Body of pancreas (tissue), 4 donors: Measurements from ENCODE around the gene ZNF410. TPM values are rescaled to one million over a fixed set of nuclear protein-coding genes. Genes with fewer than 3 reads are reported as not detected.
"Not testable (repeated sequence)": the region's sequence is repeated elsewhere in the genome, so short reads cannot be mapped to it uniquely, and the experiment has no call there.

Experiments used
- ATAC-seq: fragments of 150-250 bp; one replicate; pipeline ENCODE4 v1.9.1; 2016
- DNase-seq, 4 donors: peaks; one replicate each; pipeline ENCODE4 v3.0.0-alpha.2; 2019
- H3K27ac ChIP-seq, 4 donors: fragments of 200-600 bp; sonication (generic); 1 replicate in 3 of 4; 2 replicates in 1 of 4; pipeline versions ENCODE4 v1.5.1 to v1.6.1; 2016 to 2019; ENCODE audit warnings: mild to moderate bottlenecking in 1 of 4, mixed read lengths in 1 of 4, moderate library complexity in 1 of 4
- H3K27me3 ChIP-seq, 2 donors: fragments of 200-600 bp; sonication (generic); one replicate each; pipeline ENCODE4 v1.6.0; 2016; ENCODE audit warnings: mild to moderate bottlenecking in 1 of 2
- H3K36me3 ChIP-seq, 2 donors: fragments of 200-600 bp; sonication (generic); replicated peaks in 1 of 2; 2 replicates each; pipeline ENCODE4 v1.5.1; 2016; ENCODE audit warnings: low read depth in 2 of 2; ENCODE audit not compliant: insufficient read depth in 1 of 2
- H3K4me1 ChIP-seq: fragments of 200-600 bp; sonication (generic); one replicate; pipeline ENCODE4 v1.6.0; 2016
- H3K4me3 ChIP-seq, 2 donors: fragments of 200-600 bp; sonication (generic); 1 replicate in 1 of 2; 2 replicates in 1 of 2; pipeline ENCODE4 v1.5.1; 2016 to 2019
- H3K9me3 ChIP-seq, 3 donors: fragments of 200-600 bp; sonication (generic); 1 replicate in 2 of 3; 2 replicates in 1 of 3; pipeline ENCODE4 v1.5.1; 2016
- POLR2A ChIP-seq, 3 donors: fragments of 450-650 bp; IDR thresholded peaks; one replicate each; pipeline ENCODE4 v1.6.1; 2016; ENCODE audit warnings: antibody characterized with exemption in 3 of 3, mild to moderate bottlenecking in 2 of 3
- WGBS, 2 donors: methylation state at CpG; one replicate each; pipeline ENCODE4 v1.1.5; 2017; 5-methylcytosine and 5-hydroxymethylcytosine counted together
- intact Hi-C: fragments of 100-400 bp; cut with DNase I; formaldehyde crosslinking; loops from one replicate; pipeline ENCODE4 v1.15.1; 2023
- total RNA-seq, 2 donors: library from RNA; depleted of rRNA; stranded (reverse); fragments of >200 nt; gene quantifications; one replicate each; pipeline ENCODE4 v1.1.0, GENCODE V29; 2016
- TF ChIP-seq, protein P1 (sequence below), 7 experiments: fragments of 450-650 bp in 4 of 7; fragments of 200-600 bp in 3 of 7; sonication (generic) in 3 of 7; IDR thresholded peaks; one replicate each; pipeline ENCODE4 v1.5.1; 2016 to 2019; ENCODE audit warnings: antibody characterized with exemption in 7 of 7

Gene ZNF410
- total RNA-seq = 10 to 100 TPM; 18.8 to 25.9 TPM

GRCh38 chr14:73886449-73887317 is at the start of gene ZNF410:
ZNF410 (plus strand) TSS chr14:73886859; CDS start chr14:73892176, 5,317 bp downstream.
- Histone ChIP-seq H3K9me3 (no peaks in the 10 kb centered on the region), H3K4me3 (peak within 1 kb of the TSS; percentile 71 to 89), H3K36me3 (no peaks in the 10 kb centered on the region), H3K4me1 (peaks cover 27% of the 10 kb centered on the region), H3K27ac (peak within 1 kb of the TSS; percentile 74 to 93 (median 84)), H3K27me3 (no peaks in the 10 kb centered on the region)
- WGBS, 2 donors = 0% methylated on average over 33 to 65 of the region's 65 CpGs
- intact Hi-C loops = no loop called here
- peak; percentile 91 to 96 (median 94) for DNase-seq
- ATAC-seq = peak; percentile 98
- peak; percentile 69 to 86 (median 86) for TF ChIP-seq POLR2A (IDR thresholded peaks at IDR 0.05)
- TF ChIP-seq, protein P1, sequence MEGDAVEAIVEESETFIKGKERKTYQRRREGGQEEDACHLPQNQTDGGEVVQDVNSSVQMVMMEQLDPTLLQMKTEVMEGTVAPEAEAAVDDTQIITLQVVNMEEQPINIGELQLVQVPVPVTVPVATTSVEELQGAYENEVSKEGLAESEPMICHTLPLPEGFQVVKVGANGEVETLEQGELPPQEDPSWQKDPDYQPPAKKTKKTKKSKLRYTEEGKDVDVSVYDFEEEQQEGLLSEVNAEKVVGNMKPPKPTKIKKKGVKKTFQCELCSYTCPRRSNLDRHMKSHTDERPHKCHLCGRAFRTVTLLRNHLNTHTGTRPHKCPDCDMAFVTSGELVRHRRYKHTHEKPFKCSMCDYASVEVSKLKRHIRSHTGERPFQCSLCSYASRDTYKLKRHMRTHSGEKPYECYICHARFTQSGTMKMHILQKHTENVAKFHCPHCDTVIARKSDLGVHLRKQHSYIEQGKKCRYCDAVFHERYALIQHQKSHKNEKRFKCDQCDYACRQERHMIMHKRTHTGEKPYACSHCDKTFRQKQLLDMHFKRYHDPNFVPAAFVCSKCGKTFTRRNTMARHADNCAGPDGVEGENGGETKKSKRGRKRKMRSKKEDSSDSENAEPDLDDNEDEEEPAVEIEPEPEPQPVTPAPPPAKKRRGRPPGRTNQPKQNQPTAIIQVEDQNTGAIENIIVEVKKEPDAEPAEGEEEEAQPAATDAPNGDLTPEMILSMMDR (IDR thresholded peaks at IDR 0.05) = no peak

DNA sequence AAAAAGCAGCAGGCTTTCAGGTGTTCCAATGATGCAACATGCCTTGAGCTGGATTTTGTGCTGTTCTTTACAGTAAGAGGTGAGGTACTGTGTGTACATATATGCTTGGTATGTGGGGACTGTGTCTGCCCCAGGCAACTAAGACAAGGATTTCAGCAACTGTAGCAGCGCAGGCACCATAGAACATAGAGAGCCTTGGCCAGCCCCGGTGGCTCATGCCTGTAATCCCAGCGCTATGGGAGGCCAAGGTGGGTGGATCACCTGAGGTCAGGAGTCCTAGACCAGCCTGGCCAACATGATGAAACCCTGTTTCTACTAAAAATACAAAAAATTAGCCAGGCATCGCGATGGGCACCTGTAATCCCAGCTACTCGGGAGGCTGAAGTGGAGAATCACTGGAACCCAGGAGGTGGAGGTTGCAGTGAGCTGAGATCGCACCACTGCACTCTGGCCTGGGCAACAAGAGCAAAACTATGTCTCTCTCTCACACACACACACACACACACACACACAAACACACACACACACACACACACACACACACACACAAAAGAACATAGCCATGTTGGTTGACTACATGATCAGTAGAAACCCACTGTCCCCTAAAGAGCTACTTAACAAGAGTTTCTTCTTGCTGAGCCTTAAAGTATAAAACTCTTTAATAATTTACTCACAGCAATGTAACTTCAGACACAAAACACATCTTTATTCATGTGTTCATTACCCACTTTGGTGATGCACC is 48.2 kb upstream of the ZNF410 start:
- H3K27ac ChIP-seq, H3K27me3 ChIP-seq, DNase-seq, ATAC-seq, H3K4me3 ChIP-seq, intact Hi-C loops, H3K9me3 ChIP-seq, H3K36me3 ChIP-seq: not testable (repeated sequence)
- WGBS, 2 donors = 85 to 90% methylated on average over 4 to 7 of the region's 7 CpGs
- peaks cover 16% of the 10 kb centered on the region for H3K4me1 ChIP-seq

DNA sequence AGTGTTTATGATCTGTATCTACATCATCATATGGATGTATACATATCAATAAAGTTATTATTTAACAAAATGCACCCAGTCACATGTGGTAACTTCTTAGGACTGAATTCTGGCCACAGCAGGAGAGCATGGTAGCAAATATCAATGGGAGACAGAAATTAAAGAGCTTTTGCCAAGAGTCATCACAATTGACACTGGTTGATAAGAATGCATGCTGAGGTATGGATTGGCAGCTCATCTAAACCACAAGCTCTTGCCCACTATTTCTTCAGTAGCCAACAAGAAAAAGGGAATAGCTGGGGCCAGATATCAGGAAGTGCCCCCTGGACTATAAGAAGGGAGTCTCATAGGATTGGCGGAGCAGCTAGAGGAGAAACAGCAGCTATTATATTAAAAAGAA is 44.5 kb upstream of the ZNF410 start:
- ATAC-seq = no peak
- no peak for TF ChIP-seq POLR2A (IDR thresholded peaks at IDR 0.05)
- TF ChIP-seq, protein P1 (IDR thresholded peaks at IDR 0.05) = no peak
- no peaks in the 10 kb centered on the region for H3K9me3 ChIP-seq
- 89 to 94% methylated on average over 1 of the region's 1 CpG for WGBS, 2 donors
- no peaks in the 10 kb centered on the region for H3K4me1 ChIP-seq
- H3K4me3 ChIP-seq = no peak overlapping the region
- H3K36me3 ChIP-seq = no peaks in the 10 kb centered on the region
- DNase-seq = no peak
- no peaks in the 10 kb centered on the region for H3K27me3 ChIP-seq
- no peak overlapping the region for H3K27ac ChIP-seq
- intact Hi-C loops = no loop called here

DNA sequence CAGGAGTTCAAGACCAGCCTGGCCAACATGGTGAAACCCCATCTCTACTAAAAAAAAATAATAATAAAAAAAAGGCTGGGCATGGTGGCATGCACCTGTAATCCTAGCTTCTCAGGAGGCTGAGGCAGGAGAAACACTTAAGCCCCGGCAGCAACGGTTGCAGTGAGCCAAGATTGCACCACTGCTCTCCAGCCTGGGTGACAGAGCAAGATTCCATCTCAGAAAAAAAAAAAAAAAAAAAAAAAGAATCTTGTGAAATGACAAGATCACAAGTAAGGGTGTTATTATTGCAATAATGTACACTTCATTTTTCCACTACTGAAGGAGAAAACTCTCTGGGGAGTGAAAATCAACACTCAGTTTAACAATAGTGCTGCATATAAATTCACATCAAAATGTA is 43.8 kb upstream of the ZNF410 start:
- no peaks in the 10 kb centered on the region for H3K27me3 ChIP-seq
- TF ChIP-seq POLR2A (IDR thresholded peaks at IDR 0.05) = no peak
- TF ChIP-seq, protein P1 (IDR thresholded peaks at IDR 0.05) = no peak

GRCh38 chr14:73843296-73843695 is 43.4 kb upstream of the ZNF410 start:
- Histone ChIP-seq H3K36me3 (no peaks in the 10 kb centered on the region), H3K27me3 (no peaks in the 10 kb centered on the region), H3K9me3 (no peaks in the 10 kb centered on the region), H3K4me1 (no peaks in the 10 kb centered on the region), H3K27ac (no peak overlapping the region), H3K4me3 (no peak overlapping the region)
- DNase-seq (no peak), ATAC-seq (no peak)
- WGBS, 2 donors = 38 to 100% methylated on average over 2 of the region's 2 CpGs
- TF ChIP-seq POLR2A (IDR thresholded peaks at IDR 0.05) = no peak
- TF ChIP-seq, protein P1 (IDR thresholded peaks at IDR 0.05) = no peak
- intact Hi-C loops = no loop called here

More for the DNA sequence above, 43.8 kb upstream of the ZNF410 start:
- Histone ChIP-seq H3K27ac (no peak overlapping the region), H3K4me1 (no peaks in the 10 kb centered on the region), H3K4me3 (no peak overlapping the region), H3K9me3 (no peaks in the 10 kb centered on the region), H3K36me3 (no peaks in the 10 kb centered on the region)
- intact Hi-C loops = no loop called here
- DNase-seq (no peak), ATAC-seq (no peak)
- WGBS, 2 donors = 48 to 90% methylated on average over 2 of the region's 2 CpGs
